RPMI7951 (cell line): ENCODE results near the gene DCAF15. TPM values are rescaled to one million over a fixed set of nuclear protein-coding genes. Genes with fewer than 3 reads are reported as not detected.
"Not testable (repeated sequence)": the region's sequence is repeated elsewhere in the genome, so short reads cannot be mapped to it uniquely, and the experiment has no call there.

ENCODE experiments used
- DNase-seq: peaks from one replicate; pipeline ENCODE4 v3.0.0-alpha.2; 2012; ENCODE audit warnings: low read depth
- total RNA-seq: library from RNA; depleted of rRNA; stranded (reverse); fragments of >200 nt; shearing (Covaris generic); gene quantifications from 2 replicates; pipeline ENCODE4 v1.2.3, GENCODE V29; 2014; rRNA removed

The DCAF15 gene, protein sequence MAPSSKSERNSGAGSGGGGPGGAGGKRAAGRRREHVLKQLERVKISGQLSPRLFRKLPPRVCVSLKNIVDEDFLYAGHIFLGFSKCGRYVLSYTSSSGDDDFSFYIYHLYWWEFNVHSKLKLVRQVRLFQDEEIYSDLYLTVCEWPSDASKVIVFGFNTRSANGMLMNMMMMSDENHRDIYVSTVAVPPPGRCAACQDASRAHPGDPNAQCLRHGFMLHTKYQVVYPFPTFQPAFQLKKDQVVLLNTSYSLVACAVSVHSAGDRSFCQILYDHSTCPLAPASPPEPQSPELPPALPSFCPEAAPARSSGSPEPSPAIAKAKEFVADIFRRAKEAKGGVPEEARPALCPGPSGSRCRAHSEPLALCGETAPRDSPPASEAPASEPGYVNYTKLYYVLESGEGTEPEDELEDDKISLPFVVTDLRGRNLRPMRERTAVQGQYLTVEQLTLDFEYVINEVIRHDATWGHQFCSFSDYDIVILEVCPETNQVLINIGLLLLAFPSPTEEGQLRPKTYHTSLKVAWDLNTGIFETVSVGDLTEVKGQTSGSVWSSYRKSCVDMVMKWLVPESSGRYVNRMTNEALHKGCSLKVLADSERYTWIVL
- 21.1 and 23.5 TPM in 2 replicates for total RNA-seq

DNA sequence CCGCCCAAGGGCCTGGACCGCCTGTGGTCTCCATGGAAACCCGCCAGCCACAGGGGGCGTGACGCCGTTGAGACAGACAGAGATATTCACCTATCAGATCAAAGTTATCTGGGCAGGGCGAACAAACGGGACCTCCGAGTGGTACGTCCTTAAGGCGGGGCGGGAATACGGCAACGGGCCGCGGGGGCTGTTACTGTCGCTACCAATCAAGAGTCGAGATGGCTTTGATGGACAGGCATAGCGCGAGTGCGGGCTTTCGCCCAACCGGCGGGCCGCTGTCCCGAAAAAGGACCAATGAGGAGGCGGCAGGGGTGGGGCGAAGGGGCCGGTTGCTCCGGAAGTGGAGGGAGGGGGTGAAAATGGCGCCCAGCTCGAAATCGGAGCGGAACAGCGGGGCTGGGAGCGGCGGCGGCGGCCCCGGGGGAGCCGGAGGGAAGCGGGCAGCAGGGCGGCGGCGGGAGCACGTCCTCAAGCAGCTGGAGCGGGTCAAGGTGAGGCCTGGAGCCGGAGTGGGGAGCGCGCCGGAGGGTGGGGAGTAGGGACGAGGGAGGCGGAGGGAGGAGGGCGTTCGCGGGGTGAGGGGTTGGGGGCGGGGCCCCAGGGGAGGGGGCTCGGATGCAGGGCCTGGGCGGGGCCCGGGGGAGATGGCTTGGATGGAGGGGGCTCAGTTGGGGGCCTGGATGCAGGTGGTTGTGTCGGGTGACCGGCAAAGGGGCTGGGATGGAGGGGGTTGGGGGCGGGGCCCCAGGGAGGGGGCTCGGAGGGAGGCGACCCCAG is at the start of gene DCAF15:
TSS of gene DCAF15 (plus strand) at position 356 of the 777 bp plus-strand sequence. CDS start at position 360, 4 bp downstream.
- peak; percentile 99 for DNase-seq

GRCh38 chr19:13902993-13903555 is 49.2 kb upstream of the DCAF15 start:
- DNase-seq, result peak; percentile 33

DNA sequence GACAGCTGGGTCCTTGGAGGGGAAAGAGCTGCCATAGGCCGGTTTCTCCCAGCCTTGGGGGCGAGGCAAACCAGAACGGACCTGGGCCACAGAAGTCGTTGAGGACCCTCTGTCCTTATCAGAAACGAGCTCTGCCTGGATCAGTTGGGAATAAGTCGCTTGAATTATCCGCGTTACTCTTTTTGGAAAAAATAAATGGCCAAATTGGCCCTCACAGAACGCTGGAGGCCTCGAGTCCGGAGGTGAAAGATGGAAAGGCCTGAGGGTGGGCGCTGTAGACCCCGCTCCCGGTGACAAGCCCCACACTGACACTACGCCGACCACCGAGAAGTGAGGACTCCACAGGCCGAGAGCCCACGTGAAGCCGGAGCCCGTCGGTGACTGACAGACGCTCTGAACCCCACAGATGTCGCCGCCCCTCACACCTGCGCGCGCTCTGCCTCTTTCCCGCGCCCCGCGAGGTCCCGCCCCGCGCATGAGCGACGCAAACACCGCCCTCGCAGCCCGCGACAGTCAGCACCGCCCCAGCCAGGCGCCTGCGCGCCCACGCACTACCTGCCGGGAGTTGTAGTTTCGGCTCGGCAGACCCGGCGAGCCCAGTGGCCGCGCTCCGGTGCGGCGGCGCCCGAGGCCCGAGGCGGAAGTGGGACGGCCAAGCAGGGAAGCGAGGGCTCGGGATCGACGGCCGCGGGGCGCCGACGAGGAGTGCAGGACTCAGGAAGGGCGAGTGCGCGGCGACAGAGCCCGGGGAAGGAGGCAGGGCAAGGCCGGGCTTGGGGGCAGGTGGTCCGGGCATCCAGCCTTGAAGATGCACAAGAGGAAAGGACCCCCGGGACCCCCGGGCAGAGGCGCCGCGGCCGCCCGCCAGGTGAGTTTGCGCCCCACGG is 46.4 kb upstream of the DCAF15 start, which contains the start of the genes BRME1 and CC2D1A:
TSS of gene BRME1 (minus strand) at position 484 of the 887 bp plus-strand sequence. CDS start 1,225 bp downstream, outside the sequence.
TSS of gene CC2D1A (plus strand) at position 568 of the 887 bp plus-strand sequence. CDS start at position 809, 241 bp downstream.
- DNase-seq, result peak; percentile 84

DNA sequence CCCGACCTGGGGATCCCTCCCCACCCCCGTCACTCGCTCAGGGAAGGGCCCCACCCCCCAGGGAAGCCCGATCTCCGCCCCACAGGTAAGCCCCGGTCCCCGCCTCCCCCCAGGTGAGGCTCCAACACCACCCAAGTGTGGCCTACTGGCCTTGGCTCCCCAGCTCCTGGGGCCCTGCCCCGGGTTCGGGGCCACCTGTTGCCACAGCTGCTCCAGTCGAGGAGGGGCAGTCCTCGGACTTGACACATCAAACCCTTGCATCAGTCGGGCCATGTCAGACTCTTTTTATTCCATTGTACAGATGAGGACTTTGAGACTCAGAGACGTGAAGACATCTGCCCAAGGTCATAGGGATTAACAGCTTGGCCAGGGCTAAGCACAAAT is 45.8 kb upstream of the DCAF15 start:
- no peak for DNase-seq

DNA sequence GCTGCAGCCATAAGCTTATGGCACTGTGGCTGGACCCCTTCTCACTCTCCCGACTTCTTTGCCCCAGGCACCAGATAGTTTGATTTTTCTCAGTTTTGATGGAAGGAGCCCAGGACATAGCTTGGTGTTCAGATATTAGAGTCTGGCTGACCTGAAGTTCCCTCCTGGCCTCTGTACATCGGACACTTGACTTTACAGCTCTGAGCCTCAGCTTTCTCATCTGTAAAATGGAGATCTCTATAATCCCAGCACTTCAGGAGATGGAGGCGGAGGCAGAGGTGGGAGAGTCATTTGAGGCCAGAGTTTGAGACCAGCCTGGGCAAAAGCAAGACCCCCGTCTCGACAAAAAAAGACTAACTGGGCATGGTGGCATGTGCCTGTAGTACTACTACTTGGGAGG is 45.4 kb upstream of the DCAF15 start:
- no peak for DNase-seq

- no peak for DNase-seq
These were observed 43.6 kb upstream of the DCAF15 start for GRCh38 chr19:13908674-13909073.

DNA sequence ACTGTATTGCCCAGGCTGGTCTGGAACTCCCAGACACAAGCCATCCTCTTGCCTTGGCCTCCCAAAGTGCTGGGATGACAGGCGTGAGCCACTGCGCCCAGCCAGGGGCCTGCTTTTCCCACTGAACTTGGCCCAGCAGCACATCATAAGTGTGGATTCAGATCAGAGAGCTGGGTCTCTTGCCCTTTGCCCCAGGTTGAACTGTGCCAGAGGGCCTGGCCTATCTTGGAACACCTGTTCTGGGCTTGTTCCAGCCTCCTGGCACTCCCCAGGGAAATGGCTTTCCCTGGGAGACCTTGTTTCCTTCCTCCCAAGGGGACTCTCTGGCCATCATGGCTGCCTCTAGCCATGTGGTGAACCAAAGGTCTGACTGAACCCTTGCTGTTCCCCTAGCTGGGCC is 42.9 kb upstream of the DCAF15 start:
- DNase-seq, result no peak

DNA sequence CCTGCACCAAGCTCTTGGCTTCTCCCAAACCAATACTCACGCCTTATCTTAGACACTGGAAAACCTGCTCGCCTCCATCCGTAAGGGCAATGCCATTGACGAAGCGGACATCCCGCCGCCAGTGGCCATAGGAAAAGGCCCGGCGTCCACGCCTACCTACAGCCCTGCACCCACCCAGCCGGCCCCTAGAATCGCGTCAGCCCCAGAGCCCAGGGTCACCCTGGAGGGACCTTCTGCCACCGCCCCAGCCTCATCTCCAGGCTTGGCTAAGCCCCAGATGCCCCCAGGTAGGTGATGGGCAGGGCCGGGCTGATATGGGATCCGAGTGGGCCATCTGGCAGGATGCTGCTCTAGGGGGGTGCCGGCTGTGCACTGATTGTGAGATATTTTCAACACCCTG is 39.0 kb upstream of the DCAF15 start:
- DNase-seq, result no peak

GRCh38 chr19:13914777-13915176 is 37.5 kb upstream of the DCAF15 start:
- DNase-seq, result no peak

DNA sequence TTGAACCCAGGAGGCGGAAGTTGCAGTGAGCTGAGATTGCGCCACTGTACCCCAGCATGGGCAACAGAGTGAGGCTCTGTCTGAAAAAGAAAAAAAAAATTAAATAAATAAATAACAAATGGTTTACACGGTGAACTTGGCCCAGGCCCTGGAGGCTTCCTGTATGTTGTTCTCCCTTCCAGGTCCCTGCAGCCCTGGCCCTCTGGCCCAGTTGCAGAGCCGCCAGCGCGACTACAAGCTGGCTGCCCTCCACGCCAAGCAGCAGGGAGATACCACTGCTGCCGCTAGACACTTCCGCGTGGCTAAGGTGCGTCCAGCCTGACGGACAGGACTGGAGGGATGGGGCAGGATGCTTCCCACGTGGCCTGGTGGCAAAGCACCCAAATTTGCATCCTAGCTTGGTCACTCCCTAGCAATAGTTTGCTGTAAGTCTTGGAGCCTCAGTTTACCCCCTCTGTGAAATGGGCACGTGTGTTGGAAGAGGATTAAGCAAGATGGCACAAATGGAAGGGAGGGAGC is 34.4 kb upstream of the DCAF15 start:
- DNase-seq, result no peak

DNA sequence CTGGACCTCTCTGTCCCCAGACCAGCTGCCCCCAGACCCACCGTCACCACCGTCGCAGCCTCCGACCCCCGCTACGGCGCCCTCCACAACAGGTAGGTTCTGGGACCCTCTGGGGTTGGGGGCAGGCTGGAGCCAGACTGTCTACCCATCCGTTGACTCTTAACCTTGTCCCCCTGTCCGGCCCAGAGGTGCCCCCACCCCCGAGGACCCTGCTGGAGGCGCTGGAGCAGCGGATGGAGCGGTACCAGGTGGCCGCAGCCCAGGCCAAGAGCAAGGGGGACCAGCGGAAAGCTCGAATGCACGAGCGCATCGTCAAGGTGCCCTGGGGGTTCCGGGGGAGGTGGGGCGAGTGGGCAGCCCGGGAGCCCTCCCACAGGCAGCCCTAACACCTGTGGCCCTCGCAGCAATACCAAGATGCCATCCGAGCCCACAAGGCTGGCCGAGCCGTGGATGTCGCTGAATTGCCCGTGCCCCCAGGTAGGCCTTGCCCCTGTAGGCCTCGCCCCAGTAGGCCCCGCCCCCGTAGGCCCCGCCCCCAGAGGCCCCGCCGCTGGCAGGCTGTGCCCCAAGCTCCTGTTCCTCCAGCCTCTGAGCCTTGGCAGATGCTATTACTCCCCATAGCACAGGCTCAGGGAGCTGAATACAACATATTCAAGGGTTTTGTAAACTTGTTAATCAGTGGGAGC is 33.4 kb upstream of the DCAF15 start:
- DNase-seq, result no peak

DNA sequence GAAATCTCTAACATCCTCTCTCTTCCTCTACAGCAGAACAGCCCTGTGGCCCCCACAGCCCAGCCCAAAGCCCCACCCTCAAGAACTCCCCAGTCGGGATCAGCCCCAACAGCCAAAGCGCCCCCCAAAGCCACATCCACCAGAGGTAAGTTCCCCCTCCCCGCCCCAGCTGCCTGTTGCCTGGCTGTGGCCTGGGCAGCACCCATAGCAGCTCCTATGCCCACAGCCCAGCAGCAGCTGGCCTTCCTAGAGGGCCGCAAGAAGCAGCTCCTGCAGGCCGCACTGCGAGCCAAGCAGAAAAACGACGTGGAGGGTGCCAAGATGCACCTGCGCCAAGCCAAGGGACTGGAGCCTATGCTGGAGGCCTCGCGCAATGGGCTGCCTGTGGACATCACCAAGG is 31.8 kb upstream of the DCAF15 start:
- no peak for DNase-seq

GRCh38 chr19:13920940-13921747 is 31.2 kb upstream of the DCAF15 start:
- peak; percentile 70 for DNase-seq

GRCh38 chr19:13922118-13922517 is 30.2 kb upstream of the DCAF15 start:
- DNase-seq, result not testable (repeated sequence)

- no peak for DNase-seq
These were observed 28.9 kb upstream of the DCAF15 start for GRCh38 chr19:13923194-13923987.

DNA sequence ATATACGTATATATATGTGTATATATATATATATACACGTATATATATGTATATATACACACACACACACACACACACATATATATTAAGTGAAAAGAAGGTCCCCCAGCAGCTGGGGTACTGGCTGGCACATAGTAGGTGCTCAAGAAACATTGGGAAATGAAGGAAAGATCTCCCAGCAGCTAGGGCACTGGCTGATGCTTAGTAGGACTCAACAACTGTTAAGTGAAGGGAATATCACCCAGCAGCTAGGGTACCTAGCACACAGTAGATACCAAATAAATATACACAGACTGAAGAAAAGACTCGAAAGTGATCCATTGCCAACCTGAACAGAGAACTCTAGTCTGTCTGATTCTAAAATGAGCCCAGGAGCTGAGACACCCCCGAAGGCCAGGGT is 26.3 kb upstream of the DCAF15 start:
- no peak for DNase-seq

- no peak for DNase-seq
These were observed 25.6 kb upstream of the DCAF15 start for GRCh38 chr19:13926715-13927114.

DNA sequence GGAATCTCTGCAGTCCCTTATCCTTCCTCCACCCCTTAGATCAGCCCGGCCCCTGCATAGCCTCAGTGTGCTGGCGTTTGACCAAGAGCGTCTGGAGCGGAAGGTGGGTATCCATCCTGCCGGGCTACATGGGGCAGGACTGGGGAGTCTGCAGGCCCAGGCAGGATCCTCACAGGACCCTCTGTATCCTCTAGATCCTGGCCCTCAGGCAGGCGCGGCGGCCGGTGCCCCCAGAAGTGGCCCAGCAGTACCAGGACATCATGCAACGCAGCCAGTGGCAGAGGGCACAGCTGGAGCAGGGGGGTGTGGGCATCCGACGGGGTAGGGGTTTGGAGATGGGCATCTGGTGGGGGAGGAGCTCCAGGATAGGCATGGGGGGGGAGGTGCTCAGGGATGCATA is 23.0 kb upstream of the DCAF15 start:
- DNase-seq, result no peak
